HG03103 (cell line): ENCODE results near the gene KCNJ1.
A peak's percentile ranks its signal among the peaks of the same experiment; 100 is the strongest.

Source experiments
- ATAC-seq: cut with Tn5 transposase; IDR thresholded peaks from one replicate; pipeline ENCODE4 v1.9.1; 2021; ENCODE audit warnings: low read depth; ENCODE audit not compliant: unreplicated experiment

The KCNJ1 gene

GRCh38 chr11:128800871-128801417 is 66.2 kb downstream of the KCNJ1 start:
- no peak for ATAC-seq

GRCh38 chr11:128796270-128796669 is 70.8 kb downstream of the KCNJ1 start:
- peak; percentile 99 for ATAC-seq

GRCh38 chr11:128790196-128790595 is 76.9 kb downstream of the KCNJ1 start:
- ATAC-seq: no peak

- ATAC-seq: no peak
These were observed 77.5 kb downstream of the KCNJ1 start for GRCh38 chr11:128789497-128790150.
